NCI-H345 treated with DMSO at 0.1 percent for 48 hours (cell line): Measurements from ENCODE around the gene METTL1.
"Not testable (repeated sequence)": the region's sequence is repeated elsewhere in the genome, so short reads cannot be mapped to it uniquely, and the experiment has no call there.

Experiments used
- DNase-seq: peaks from one replicate; lab custom pipeline; 2025; ENCODE audit not compliant: unreplicated experiment; lab: John Stamatoyannopoulos, UW

METTL1 gene

DNA sequence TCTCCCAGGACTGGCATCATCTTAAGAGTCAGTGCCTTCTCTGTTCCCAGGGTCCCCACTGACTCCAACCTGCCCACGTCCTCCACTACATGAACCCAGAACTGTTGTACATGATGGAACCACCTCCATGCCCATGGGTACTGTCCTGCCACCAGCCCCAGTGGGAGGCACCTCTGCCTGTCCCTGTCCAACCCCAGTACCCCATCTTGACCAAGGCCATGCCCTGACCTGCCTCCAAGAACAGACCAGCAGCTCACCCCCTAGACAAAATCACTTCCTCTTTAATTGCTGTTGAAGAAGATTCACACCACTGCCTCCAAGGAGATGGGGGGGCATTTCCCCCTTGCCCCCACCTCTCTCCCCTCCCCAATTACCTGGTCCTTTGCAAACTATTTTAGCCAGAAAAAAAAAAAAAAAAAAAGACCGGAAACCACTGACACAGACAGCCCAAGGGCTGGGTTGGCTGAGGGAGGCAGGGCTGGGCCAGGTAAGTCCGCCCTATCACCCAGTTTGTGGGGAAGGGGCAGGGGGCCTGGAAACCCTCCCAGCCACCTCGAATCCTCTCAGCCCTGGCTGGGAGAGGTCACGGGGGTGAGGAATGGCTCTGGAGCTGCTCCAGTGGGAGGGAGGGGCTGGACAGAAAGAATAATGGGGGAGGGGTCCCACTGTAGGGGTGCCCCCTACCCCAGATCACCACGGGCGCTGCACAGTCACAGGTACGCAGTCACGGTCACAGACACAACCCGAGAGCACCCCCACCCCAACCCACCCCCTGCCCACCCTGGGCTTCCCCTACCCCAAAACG, 46.8 kb downstream of the METTL1 start:
- DNase-seq: no peak

DNA sequence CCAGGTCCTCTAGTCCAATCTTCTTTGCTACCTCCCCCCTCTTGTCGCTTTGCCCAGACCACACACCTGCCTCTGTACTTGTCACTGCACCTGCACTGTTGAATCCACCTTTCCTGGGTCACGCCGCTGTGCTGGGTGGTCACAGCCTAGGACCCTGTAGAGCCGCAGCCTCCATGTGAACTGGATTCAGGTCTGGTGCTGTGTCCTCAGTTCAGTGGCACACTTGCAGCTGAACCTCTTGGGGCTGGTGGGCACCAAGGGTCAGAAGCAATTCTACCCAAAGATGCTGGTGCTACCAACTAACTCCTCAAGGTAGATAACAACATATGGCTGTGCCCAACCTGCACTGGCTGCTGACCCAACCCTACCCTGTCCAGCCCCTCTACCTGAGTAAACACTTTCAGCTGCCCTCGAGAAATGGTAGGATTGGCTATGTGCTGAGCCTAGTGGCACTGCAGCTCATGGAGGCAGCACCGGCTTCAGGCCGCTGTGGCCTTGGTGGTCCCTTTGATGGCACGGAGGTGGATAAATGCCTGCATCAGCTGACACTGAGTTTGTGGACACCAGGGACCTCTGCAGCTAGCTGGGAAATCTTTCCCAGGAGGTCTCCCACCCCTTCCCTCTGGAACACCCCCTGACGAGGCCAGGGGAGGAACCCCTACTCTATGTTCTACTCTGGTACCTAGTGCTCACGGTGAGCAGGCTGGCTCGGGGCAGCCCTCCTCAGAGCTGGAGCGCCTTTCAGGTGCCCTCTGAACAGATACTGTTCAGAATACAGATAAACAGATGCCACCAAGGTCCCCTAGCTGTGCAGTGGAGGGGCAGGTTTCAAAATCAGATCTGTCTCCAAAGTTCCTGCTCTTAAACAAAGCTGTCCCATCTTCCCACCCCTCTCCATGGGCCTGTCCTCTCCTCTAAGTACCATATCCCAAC, 47.6 kb downstream of the METTL1 start:
- DNase-seq: no peak

GRCh38 chr12:57723630-57723962, 48.3 kb downstream of the METTL1 start:
- DNase-seq: no peak

- DNase-seq: no peak
Measured at GRCh38 chr12:57722716-57723629, 48.9 kb downstream of the METTL1 start.

- DNase-seq: not testable (repeated sequence)
Measured at GRCh38 chr12:57721846-57722608, 49.9 kb downstream of the METTL1 start.

GRCh38 chr12:57720606-57721595, 51.0 kb downstream of the METTL1 start:
- DNase-seq: no peak

- DNase-seq: no peak
Measured at GRCh38 chr12:57719777-57720605, 51.9 kb downstream of the METTL1 start.

- no peak for DNase-seq
Measured at GRCh38 chr12:57718641-57719528, 53.0 kb downstream of the METTL1 start.
